NCI-H524 (cell line): ENCODE results near the gene KBTBD12.
A peak's percentile ranks its signal among the peaks of the same experiment; 100 is the strongest.
"Not testable (repeated sequence)": the region's sequence is repeated elsewhere in the genome, so short reads cannot be mapped to it uniquely, and the experiment has no call there.

Experiments
- DNase-seq, 2 experiments: peaks; one replicate each; lab custom pipeline; 2025; lab: John Stamatoyannopoulos, UW

KBTBD12 gene

GRCh38 chr3:127903611-127904375 lies 11.2 kb upstream of the KBTBD12 start:
- no peak for DNase-seq

GRCh38 chr3:127905556-127905955 lies 9.5 kb upstream of the KBTBD12 start:
- no peak for DNase-seq

- DNase-seq: not testable (repeated sequence)
These were observed 8.4 kb upstream of the KBTBD12 start for GRCh38 chr3:127906653-127907052.

- no peak for DNase-seq
These were observed 6.8 kb upstream of the KBTBD12 start for GRCh38 chr3:127908202-127908601.

- DNase-seq: no peak
These were observed 6.1 kb upstream of the KBTBD12 start for GRCh38 chr3:127908951-127909350.

GRCh38 chr3:127909646-127910045 lies 5.4 kb upstream of the KBTBD12 start:
- no peak for DNase-seq

GRCh38 chr3:127911421-127911931 lies 3.6 kb upstream of the KBTBD12 start:
- no peak for DNase-seq

- DNase-seq: not testable (repeated sequence)
These were observed 1.2 kb upstream of the KBTBD12 start for GRCh38 chr3:127913841-127914240.

- DNase-seq: no peak
These were observed 448 bp upstream of the KBTBD12 start for GRCh38 chr3:127914584-127914983.

GRCh38 chr3:127915937-127916493 lies 983 bp downstream of the KBTBD12 start:
- peak in 1 of 2 experiments; percentile 80 for DNase-seq

- DNase-seq: no peak
These were observed 5.7 kb downstream of the KBTBD12 start for GRCh38 chr3:127920738-127921137.

GRCh38 chr3:127923611-127924010 lies 8.6 kb downstream of the KBTBD12 start:
- DNase-seq: no peak

- DNase-seq: no peak
These were observed 10.4 kb downstream of the KBTBD12 start for GRCh38 chr3:127925384-127925783.

GRCh38 chr3:127927829-127928604 lies 13.0 kb downstream of the KBTBD12 start:
- DNase-seq: no peak

- no peak for DNase-seq
These were observed 14.9 kb downstream of the KBTBD12 start for GRCh38 chr3:127929818-127930413.

GRCh38 chr3:127933396-127933795 lies 18.4 kb downstream of the KBTBD12 start:
- no peak for DNase-seq

GRCh38 chr3:127938800-127939199 lies 23.8 kb downstream of the KBTBD12 start:
- DNase-seq: no peak

- no peak for DNase-seq
These were observed 25.1 kb downstream of the KBTBD12 start for GRCh38 chr3:127940116-127940515.

- DNase-seq: no peak
These were observed 27.6 kb downstream of the KBTBD12 start for GRCh38 chr3:127942613-127943012.

- DNase-seq: no peak
These were observed 33.2 kb downstream of the KBTBD12 start for GRCh38 chr3:127948211-127948610.

GRCh38 chr3:127949446-127950055 lies 34.5 kb downstream of the KBTBD12 start:
- peak in 1 of 2 experiments; percentile 34 for DNase-seq

GRCh38 chr3:127951276-127951675 lies 36.2 kb downstream of the KBTBD12 start:
- no peak for DNase-seq
